ENCODE measurements around the gene CMSS1.

CMSS1 gene

DNA sequence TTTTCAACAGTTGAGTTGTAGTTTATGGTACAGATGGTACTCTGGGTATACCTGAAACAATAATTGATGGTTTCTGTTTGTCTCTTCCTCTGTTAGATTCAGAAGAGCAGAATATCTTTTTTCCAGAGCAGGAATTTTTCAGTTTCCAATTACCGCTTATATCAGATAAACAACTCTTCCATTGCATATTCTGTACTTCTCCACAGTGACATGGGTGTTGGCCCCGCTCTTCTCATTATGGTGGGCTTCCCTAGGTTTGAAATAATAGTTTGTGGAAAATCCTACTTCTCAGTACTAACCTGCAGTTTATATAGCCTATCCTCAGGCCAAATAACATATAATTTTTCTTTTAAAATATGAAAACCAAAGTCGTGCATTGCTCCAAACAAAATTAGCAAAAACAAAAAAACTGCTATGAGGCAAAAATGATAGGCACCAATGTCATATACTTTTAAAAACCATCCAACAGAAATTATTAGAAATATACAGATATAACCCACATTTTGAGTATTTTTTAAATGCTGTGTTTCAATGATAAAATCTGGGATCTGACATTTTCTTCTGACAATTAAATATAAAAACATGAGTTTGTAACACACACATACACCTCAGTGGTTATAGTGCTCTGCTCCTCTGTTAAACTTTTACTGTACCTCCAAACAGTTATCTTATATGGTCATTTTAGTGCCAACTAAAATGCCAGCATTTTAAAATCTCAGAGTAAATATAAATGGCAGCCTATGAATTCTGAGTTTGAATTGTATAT lies 56.8 kb downstream of the CMSS1 start:
- FAIRE-seq (no peak), DNase-seq (ENCODE audit: low spot score) (no peak)

DNA sequence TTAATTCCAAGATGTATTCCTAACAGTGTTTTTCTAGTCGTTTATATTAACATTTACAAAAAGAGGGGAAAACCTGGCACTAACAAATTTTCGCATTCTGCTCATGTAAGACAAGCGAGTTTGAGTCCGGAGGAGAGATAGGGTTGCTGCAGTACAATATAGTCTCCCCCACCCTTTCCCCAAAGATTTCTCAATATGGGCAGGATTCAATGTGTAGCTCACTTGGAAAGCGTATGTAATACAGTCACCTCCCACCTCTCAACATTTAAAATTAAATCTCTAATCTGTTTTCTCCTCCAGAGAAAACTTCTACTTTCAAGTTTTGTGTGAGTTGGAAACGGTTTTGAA lies 57.9 kb downstream of the CMSS1 start:
- FAIRE-seq (no peak), DNase-seq (ENCODE audit: low spot score) (no peak)

DNA sequence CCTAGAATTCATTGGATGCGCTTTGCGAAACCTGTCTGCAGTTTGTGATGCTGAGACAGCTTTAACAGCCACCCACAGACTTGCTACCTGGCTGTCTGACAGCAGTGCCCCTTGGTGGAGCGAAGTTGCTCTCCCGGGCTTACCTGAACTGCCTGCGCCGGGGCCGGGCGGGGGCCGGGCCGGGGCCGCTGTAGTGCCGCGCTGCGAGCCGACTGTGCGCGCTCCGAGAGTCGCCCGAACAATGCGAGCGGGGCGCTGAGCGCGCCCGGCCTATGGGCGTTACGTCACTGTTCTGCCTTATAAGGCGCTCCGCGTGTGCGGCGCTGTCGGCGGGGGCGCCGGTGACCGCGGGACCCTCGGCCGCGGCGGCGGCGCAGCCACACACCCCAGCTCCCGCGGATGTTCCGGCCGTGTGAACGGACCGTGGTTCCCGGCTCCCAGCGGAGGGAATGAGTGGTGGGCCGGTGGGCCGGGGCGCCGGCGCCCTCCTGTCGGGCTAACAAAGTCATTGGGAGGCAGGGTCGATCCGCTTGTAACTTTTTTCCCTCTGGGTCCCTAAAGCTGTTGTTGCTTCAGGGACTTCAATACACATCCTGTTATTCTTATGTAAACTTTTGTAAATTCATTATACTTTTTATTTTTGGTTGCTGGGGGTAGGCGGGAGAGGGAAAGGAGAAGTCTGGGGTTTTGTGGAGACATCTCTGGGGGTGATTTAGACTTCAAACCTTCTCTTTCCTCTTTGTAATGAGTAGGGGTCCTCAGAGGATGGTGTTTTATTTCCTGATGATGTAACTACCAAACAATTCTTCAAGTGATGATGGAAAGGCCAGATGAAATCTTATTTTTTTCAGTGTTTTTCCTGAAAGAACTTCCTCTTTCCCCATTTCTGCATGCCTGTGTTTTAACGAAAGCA lies 58.5 kb downstream of the CMSS1 start:
- DNase-seq (ENCODE audit: low spot score): no peak
- FAIRE-seq: no peak

DNA sequence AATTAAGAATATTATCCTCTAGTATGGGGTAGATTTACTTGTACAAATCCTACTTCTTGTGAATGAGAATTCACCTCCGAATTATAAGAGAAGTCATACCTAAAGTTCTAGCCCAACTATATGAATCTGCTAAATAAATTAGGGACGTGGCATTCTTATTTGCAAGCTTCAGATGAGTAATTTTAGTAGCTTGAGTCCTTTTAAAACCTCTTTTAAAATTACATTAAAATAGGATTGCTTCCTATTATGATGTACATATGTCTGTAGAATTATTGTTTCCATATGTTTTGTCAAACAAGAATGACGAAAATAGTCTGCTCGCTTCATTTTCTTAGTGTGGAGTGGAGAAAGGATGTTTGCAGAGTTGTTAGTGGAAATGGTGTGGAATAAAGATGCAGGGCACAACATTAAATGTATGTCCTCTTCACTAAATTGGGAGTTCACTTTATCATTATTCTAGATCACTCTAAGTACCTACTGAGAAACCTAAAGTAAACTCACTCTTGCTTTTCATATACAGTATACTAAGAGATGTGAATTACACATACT lies 59.4 kb downstream of the CMSS1 start:
- FAIRE-seq (no peak), DNase-seq (ENCODE audit: low spot score) (no peak)

- FAIRE-seq: peak; percentile 53
- DNase-seq (ENCODE audit: low spot score): peak; percentile 62
Measured at GRCh38 chr3:99878005-99878404, 60.3 kb downstream of the CMSS1 start.

GRCh38 chr3:99879275-99879674 lies 61.6 kb downstream of the CMSS1 start:
- DNase-seq (ENCODE audit: low spot score): no peak
- no peak for FAIRE-seq

- DNase-seq (ENCODE audit: low spot score): no peak
- FAIRE-seq: no peak
Measured at GRCh38 chr3:99881121-99881524, 63.5 kb downstream of the CMSS1 start.

- no peak for FAIRE-seq
- DNase-seq (ENCODE audit: low spot score): no peak
Measured at GRCh38 chr3:99882436-99883137, 64.9 kb downstream of the CMSS1 start.

DNA sequence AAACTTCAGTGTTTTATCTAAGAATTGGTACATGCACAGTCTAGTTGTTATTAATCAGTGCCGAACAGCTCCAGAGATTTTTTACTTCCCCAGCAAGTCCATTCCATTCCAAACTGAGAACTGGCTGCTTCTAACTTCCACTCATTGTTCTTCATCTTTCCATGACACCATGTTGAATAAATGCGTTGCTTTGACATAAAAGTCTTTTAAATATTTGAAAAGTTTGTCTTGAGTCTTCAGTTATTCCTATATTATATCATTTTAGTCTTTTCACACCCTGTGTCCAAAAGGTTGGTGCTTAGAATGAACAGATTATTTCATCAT lies 65.4 kb downstream of the CMSS1 start:
- DNase-seq (ENCODE audit: low spot score): no peak
- no peak for FAIRE-seq

- no peak for FAIRE-seq
- DNase-seq (ENCODE audit: low spot score): no peak
Measured at GRCh38 chr3:99883693-99884092, 66.0 kb downstream of the CMSS1 start.

- DNase-seq (ENCODE audit: low spot score) (no peak), FAIRE-seq (no peak)
Measured at GRCh38 chr3:99884484-99884883, 66.8 kb downstream of the CMSS1 start.

DNA sequence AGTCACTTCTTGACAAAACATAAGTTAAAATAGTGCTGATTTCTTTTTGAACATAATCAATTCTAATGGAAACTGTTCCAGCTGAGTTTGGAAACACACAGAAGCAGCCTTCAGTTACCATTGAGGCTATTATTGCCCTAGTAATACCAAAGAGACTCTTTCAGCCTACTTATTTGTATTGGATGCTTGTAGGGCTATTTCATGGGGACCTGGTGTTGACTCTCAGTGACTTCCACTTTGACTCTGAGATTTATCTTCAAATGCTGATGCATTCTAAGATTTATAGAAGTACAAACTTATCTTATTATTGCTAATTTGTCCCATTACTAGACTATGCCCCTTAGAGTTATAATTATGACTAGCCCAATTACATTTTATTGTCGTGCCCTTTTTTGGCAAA lies 67.4 kb downstream of the CMSS1 start:
- DNase-seq (ENCODE audit: low spot score) (no peak), FAIRE-seq (no peak)

- FAIRE-seq (no peak), DNase-seq (ENCODE audit: low spot score) (no peak)
Measured at GRCh38 chr3:99885851-99886250, 68.2 kb downstream of the CMSS1 start.

DNA sequence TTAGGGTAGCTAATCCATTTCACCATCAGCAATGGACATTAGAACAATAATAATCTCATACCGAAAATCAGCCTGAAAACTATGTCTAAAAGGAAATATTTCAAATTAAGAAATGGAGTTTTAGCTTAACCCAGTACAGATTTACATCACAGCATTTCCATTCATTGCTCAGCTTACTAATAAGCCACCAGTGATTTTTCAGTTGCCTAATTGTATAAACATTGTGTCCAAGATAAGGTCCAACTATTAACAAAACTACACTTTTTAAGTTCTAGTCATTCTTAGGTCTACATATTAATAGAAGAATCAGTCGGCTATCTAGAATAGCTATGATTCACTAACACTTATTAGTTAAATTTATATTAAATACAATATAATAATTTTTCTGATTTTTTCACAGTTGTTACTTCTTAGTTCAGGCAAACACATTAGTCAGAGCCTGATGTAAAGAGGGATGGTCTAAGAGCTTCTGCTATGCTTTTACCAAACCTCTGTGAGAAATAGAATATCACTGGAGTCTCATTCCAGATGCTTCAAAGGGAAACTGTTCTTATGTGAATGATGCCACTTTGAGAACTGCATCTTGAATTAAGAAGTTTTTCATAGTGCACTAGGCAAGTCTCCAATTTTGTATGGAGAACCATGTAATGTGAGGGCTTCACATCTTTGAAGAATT lies 74.1 kb downstream of the CMSS1 start:
- DNase-seq (ENCODE audit: low spot score) (no peak), FAIRE-seq (no peak)

- no peak for FAIRE-seq
- DNase-seq (ENCODE audit: low spot score): no peak
Measured at GRCh38 chr3:99892332-99892731, 74.7 kb downstream of the CMSS1 start.

DNA sequence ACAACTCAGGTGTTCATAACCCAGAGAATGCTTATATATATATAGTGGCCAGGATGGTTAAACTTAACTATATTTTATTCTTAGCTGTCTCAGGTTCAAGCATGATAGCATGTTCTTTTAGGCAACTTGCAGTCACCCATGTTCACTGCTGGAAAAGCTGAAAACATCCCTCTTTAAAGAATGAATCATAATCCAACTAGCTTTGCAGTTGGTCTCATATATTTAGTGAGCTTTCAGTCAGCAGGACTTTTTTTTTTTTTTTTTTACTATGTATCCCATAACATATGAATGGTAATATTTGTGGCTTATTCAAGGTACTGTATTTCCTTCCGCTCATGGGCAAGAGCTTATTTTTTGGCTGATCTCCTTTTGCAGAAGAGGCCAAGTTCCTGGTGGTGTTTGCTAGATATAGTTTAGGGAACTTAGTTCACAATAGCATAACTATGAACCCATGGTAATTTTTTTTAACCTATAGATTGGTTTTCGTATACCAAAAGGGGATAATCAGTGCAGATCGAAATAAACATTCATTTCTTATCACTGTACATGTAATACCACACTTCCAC lies 77.6 kb downstream of the CMSS1 start:
- DNase-seq (ENCODE audit: low spot score) (no peak), FAIRE-seq (no peak)

DNA sequence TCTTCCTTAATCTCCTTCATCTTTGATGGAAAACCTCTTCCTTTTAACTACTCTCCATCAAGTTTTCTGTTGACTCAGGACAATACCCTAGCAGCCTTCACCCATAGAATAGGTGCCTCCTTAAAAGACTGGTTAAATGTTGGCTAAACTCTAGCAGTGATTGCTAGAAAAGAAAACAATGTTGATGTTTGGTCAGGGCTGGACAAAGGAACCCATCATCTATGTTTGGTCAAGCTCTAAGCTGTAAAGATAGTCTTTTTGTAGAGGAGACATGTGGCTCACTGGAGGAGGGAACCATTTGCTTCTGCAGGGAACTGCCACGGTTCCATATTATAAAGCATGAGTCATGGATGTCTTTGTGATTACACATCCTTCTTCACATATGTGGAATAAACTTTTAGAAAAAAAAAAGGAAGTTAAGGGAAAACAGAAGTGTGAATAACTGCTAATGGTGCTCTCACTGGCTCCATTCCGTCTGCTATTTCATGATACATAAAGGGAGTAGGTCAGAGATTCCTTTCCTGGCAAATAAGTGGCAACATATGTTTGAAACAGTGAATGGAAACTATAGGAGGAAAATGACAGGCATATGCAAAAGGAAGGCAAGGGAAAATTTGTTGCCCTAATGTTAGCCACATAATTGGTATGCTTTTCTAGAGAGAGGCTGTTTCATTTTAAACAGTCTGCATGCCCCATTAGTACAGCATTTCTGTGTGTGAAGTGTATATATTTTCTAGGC lies 78.2 kb downstream of the CMSS1 start:
- peak; percentile 55 for DNase-seq (ENCODE audit: low spot score)

DNA sequence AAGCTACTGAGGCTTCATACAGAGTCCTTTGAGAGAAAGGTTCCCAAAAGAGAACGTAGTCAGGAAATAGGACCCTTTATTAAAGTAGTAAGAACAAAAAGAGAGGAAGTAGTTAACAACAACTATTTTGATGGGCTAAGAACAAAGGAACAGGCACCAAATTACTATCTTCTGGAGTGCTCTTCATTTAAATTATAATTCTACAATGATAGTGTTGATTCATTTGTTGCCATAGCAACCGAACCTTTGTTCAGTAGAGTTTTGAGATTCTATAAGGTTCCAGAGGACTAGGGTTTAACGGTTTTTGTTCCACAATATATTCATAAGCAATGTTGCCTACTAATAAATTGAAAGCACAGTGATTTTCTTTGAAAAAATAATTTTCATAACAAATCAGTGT lies 78.8 kb downstream of the CMSS1 start:
- FAIRE-seq (no peak), DNase-seq (ENCODE audit: low spot score) (no peak)

More for the DNA sequence above, 78.2 kb downstream of the CMSS1 start:
- FAIRE-seq: peak; percentile 84

GRCh38 chr3:99899603-99900002 lies 81.9 kb downstream of the CMSS1 start:
- FAIRE-seq: peak; percentile 67
- no peak for DNase-seq (ENCODE audit: low spot score)

DNA sequence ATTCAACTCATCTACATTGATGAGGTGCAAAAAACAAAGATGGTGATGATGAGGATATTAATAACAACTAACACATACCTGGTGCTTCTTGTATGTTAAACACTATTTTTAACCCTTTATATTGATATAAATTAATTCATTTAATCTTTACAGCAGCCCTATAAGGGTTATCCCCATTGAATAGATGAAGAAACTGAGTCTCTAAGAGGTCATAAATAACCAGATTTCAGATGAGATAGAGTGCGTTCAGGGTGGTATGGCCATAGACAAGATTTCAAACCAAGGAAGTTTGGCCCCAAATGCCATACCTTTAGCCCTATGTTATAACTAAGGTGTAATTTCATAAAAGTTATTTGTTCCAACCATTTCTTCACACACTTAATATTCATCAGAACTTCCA lies 82.6 kb downstream of the CMSS1 start:
- FAIRE-seq (no peak), DNase-seq (ENCODE audit: low spot score) (no peak)

Data from urothelium cell line (cell line).